ENCODE measurements around the gene RWDD3.

RWDD3 gene, protein sequence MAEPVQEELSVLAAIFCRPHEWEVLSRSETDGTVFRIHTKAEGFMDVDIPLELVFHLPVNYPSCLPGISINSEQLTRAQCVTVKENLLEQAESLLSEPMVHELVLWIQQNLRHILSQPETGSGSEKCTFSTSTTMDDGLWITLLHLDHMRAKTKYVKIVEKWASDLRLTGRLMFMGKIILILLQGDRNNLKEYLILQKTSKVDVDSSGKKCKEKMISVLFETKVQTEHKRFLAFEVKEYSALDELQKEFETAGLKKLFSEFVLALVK

GRCh38 chr1:95233737-95234500 lies at the start of gene RWDD3:
Gene RWDD3 (plus strand): TSS chr1:95234210. CDS start chr1:95234231, 21 bp downstream.
- DNase-seq, result peak; percentile 91 to 95

- no peak for DNase-seq
Measured at GRCh38 chr1:95186149-95186548, 47.9 kb upstream of the RWDD3 start.

DNA sequence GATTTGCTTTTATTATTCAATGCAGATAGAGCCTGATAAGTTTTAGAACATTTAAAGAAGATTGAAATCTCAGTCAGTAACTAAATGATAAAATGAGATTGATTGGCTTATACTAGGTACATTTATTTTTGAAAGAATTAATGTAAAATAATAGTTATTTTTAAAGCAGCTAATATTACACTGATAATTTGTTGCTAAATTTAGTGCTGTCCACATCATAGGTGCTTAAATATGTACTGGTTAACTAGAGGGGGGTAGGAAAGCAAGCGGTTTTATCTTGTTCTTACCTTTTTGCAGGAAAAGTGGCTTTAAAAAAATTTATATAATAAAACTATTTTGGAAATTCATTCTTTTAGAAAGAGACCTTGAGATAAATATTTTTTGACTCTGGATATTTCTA lies 40.4 kb upstream of the RWDD3 start:
- DNase-seq, result no peak

- DNase-seq, result no peak
Measured at GRCh38 chr1:95195046-95195445, 39.0 kb upstream of the RWDD3 start.

GRCh38 chr1:95196017-95196416 lies 38.0 kb upstream of the RWDD3 start:
- no peak for DNase-seq

DNA sequence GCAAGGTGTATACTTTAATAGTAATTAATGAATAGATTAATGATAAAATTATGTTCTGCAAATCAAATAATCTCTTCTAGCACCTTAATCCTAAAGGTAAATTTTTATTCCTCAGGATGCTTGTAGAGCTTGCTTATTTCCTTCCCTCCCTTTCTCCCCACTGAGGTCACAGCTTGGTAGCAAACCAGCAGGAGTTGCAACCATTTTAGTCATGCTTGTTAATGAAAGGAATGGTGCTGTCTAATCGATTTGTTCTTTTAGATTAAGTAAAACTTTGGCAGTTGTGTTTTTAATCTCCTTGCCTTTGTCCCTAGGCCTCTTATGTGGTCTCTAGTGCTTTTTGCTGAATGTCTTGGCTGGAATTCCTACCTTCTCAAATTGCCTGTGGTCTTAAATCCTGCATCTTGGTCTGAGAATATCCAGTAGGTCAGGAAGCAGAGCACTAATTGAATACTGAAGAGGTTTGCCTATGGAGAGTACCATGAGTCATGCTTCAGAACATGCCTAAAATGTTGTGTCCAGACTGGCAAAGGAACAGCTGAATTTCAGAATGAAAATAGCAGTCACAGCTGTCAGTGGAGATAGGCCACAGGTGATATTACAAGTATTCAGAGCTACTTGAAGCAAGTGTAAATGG lies 36.3 kb upstream of the RWDD3 start:
- DNase-seq, result no peak

- DNase-seq, result no peak
Measured at GRCh38 chr1:95201905-95202304, 32.1 kb upstream of the RWDD3 start.

DNA sequence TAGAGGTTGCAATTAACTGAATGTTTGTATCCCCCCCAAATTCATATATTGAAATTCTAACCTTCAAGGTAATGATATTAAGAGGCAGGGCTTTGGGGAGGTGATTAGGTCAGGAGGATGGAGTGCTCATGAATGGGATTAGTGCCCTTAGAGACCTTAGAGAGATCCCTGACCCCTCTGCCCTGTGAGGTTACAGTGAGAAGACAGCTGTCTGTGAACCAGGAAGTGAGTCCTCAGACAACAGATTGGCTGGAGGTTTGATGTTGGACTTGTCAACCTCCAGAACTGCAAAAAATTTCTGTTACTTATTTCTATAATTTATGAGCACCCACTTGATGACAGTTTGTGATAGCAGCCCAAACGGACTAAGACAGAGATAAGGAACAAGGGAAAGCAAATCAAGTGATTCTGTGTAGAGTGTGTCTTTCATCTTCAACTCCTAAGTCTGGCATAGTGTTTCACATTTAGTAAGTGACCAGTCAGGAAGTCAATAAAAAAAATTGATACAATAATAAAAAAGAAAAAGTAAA lies 30.0 kb upstream of the RWDD3 start:
- no peak for DNase-seq

DNA sequence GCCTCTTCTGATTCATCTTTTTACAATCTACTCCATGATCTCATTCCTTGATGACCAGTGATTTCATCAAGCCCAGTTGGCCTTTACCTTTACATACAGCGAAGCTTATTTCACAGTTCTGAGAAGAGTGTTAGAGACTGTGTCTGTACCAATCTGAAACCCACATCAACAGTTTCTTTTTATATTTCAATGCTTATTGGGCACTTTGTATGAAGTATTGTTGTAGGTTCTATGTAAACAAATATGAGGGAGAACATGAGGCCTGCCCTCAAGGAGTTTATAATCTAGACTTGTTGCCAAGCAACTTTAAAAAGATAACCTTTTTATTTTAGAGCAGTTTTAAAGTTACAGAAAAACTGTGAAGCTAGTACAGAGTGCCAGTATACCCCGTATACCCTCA lies 27.5 kb upstream of the RWDD3 start:
- no peak for DNase-seq

- no peak for DNase-seq
Measured at GRCh38 chr1:95207223-95207935, 26.6 kb upstream of the RWDD3 start.

- DNase-seq, result no peak
Measured at GRCh38 chr1:95208876-95209275, 25.1 kb upstream of the RWDD3 start.

- DNase-seq, result no peak
Measured at GRCh38 chr1:95209291-95209690, 24.7 kb upstream of the RWDD3 start.

- DNase-seq, result peak in 1 of 2 donors; percentile 16
Measured at GRCh38 chr1:95216292-95216990, 17.6 kb upstream of the RWDD3 start.

DNA sequence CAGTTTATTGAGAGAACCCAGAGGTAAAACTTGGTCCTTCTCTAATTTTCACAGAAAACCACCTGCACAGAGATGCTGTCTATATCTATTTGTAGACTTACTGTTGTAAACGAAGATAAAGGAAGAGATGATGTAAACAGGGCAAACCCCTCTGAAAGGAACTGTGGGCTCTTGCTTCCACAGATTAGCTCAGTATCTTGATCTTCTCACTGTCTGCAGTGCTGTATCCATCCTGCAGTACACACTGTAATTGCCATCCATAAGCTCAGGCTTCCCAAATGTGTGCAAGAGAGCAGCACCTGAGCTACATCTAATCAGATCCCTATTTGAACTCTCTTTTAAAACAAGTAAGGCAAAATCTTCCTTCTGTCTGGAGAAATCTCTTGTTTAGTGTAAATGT lies 16.6 kb upstream of the RWDD3 start:
- DNase-seq, result no peak

DNA sequence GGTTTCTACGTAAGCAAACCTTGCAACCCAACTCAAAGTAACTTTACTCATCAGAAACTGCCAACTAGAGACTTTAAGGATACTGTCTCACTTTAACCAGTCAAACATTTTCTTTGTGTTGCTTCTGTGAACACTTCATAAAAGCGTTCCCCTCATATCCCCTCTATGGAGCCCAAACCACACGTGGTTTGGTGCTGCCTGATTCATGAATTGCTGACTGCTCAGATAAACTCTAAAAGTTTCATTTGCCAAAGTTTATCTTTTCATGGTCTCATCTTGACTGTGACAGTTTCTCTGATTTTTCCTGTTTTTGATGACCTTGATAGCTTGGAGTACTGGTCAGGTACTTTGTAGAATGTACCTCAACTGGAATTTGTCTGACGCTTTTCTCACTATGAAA lies 14.6 kb upstream of the RWDD3 start:
- no peak for DNase-seq

GRCh38 chr1:95221306-95221705 lies 12.7 kb upstream of the RWDD3 start:
- no peak for DNase-seq

GRCh38 chr1:95222629-95223028 lies 11.4 kb upstream of the RWDD3 start:
- no peak for DNase-seq

- no peak for DNase-seq
Measured at GRCh38 chr1:95223110-95223509, 10.9 kb upstream of the RWDD3 start.

DNA sequence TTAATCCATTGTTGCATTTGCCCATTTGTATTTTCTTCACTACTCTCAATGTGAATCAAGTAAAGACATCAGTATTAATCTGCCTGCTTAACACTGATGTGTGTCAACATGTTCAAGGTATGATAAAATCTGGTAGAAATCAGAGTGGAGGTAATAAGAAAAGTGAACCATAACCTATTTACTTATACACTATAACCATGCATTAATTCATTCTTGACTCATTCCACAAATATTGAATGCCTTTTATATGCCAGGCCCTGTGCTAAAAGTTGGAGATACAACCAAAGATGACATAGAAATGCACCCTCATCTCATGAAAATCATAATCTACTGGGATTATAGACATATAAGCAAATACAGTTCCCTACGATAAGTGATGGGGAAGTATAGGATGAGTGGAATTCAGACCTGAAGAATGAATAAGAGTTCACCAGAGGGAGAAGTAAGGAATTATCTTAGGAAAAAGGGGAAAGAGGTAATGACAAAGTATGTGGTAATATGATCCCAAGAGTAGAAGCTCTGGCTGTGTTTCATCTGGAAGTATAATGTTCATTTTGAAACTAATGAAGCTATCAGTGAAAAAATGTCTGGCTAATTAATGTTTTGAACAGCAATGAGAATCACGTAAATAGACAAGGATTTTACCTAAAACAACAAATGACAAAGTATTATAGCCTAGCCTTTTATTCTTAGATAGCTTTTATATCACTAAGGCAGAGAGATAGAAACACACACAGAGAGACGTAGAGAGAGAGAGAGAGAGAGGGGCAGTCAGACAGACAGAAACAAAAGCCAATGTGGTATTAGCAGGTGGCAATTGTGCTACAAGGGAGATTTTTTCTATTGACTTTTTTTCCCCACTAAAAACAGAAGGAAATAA lies 7.0 kb upstream of the RWDD3 start:
- no peak for DNase-seq

DNA sequence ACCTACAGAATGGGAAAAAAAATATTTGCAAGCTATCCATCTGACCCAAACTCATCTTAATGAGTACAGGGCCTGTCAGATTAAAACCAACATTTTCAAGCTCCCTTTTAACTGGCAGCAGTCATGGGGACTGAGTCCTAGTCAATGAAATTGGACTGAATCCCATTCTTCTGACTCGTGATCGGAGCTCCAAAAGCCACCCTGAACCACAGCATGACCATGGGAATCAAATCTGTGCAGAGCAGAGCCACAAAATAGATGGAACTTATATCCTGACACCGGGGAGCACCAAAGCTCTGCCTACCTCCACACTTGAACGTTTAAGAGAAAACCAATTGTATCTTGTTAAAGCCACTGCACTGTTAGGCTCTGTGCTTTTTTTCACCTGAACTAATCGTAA lies 5.0 kb upstream of the RWDD3 start:
- no peak for DNase-seq

DNA sequence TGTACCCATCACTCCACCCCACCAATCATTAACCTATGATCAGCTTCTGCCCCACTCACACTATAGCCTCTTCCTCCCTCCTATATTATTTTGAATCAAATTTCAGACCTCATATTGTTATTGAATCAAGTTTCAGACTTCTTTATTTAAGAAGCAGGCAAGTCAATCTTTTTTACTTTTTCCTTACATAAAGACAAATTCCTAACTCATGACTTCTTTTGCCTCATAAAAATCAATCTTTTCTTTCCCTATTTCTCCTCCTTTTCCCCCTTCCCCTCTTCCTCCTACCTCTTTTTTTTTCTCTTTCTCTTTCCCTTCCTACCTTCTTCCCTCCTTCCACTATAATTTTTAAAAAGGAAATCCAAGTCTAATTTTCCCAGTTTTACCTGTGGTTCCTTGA lies 4.3 kb upstream of the RWDD3 start:
- DNase-seq, result no peak

- no peak for DNase-seq
Measured at GRCh38 chr1:95230256-95230655, 3.8 kb upstream of the RWDD3 start.

Data from CD4-positive, alpha-beta T cell treated with Interferon alpha-2 for 1 hour (primary cell).